ENCODE data around the gene LRRC55.

The LRRC55 gene

GRCh38 chr11:57202281-57202680 lies 20.5 kb downstream of the LRRC55 start:
- DNase-seq (ENCODE audit: low read depth in 2 of 3, low spot score in 1 of 3) = no peak

- no peak for DNase-seq (ENCODE audit: low read depth in 2 of 3, low spot score in 1 of 3)
Observed at GRCh38 chr11:57203359-57203758, 21.6 kb downstream of the LRRC55 start.

- no peak for DNase-seq (ENCODE audit: low read depth in 2 of 3, low spot score in 1 of 3)
Observed at GRCh38 chr11:57203882-57204480, 22.2 kb downstream of the LRRC55 start.

GRCh38 chr11:57205041-57205641 lies 23.4 kb downstream of the LRRC55 start:
- no peak for DNase-seq (ENCODE audit: low read depth in 2 of 3, low spot score in 1 of 3)

GRCh38 chr11:57207168-57207567 lies 25.4 kb downstream of the LRRC55 start:
- no peak for DNase-seq (ENCODE audit: low read depth in 2 of 3, low spot score in 1 of 3)

- DNase-seq (ENCODE audit: low read depth in 2 of 3, low spot score in 1 of 3) = no peak
Observed at GRCh38 chr11:57210781-57211180, 29.0 kb downstream of the LRRC55 start.

- no peak for DNase-seq (ENCODE audit: low read depth in 2 of 3, low spot score in 1 of 3)
Observed at GRCh38 chr11:57213342-57214097, 31.8 kb downstream of the LRRC55 start.

- no peak for DNase-seq (ENCODE audit: low read depth in 2 of 3, low spot score in 1 of 3)
Observed at GRCh38 chr11:57214098-57214417, 32.3 kb downstream of the LRRC55 start.

GRCh38 chr11:57214494-57214893 lies 32.7 kb downstream of the LRRC55 start:
- DNase-seq (ENCODE audit: low read depth in 2 of 3, low spot score in 1 of 3) = no peak

- no peak for DNase-seq (ENCODE audit: low read depth in 2 of 3, low spot score in 1 of 3)
Observed at GRCh38 chr11:57216463-57216862, 34.7 kb downstream of the LRRC55 start.

- no peak for DNase-seq (ENCODE audit: low read depth in 2 of 3, low spot score in 1 of 3)
Observed at GRCh38 chr11:57217053-57217452, 35.3 kb downstream of the LRRC55 start.

GRCh38 chr11:57219021-57219627 lies 37.4 kb downstream of the LRRC55 start:
- DNase-seq (ENCODE audit: low read depth in 2 of 3, low spot score in 1 of 3) = no peak

GRCh38 chr11:57222239-57222638 lies 40.5 kb downstream of the LRRC55 start:
- DNase-seq (ENCODE audit: low read depth in 2 of 3, low spot score in 1 of 3) = no peak

- no peak for DNase-seq (ENCODE audit: low read depth in 2 of 3, low spot score in 1 of 3)
Observed at GRCh38 chr11:57223601-57224000, 41.8 kb downstream of the LRRC55 start.

GRCh38 chr11:57224128-57224527 lies 42.4 kb downstream of the LRRC55 start:
- no peak for DNase-seq (ENCODE audit: low read depth in 2 of 3, low spot score in 1 of 3)

- DNase-seq (ENCODE audit: low read depth in 2 of 3, low spot score in 1 of 3) = no peak
Observed at GRCh38 chr11:57224537-57224936, 42.8 kb downstream of the LRRC55 start.

- DNase-seq (ENCODE audit: low read depth in 2 of 3, low spot score in 1 of 3) = no peak
Observed at GRCh38 chr11:57228600-57228999, 46.8 kb downstream of the LRRC55 start.

- no peak for DNase-seq (ENCODE audit: low read depth in 2 of 3, low spot score in 1 of 3)
Observed at GRCh38 chr11:57230316-57230715, 48.6 kb downstream of the LRRC55 start.

GRCh38 chr11:57230791-57231538 lies 49.2 kb downstream of the LRRC55 start:
- no peak for DNase-seq (ENCODE audit: low read depth in 2 of 3, low spot score in 1 of 3)

- DNase-seq (ENCODE audit: low read depth in 2 of 3, low spot score in 1 of 3) = no peak
Observed at GRCh38 chr11:57231539-57232253, 49.9 kb downstream of the LRRC55 start.

GRCh38 chr11:57233702-57234101 lies 51.9 kb downstream of the LRRC55 start:
- DNase-seq (ENCODE audit: low read depth in 2 of 3, low spot score in 1 of 3) = no peak

All from stimulated activated CD4-positive, alpha-beta T cell treated with anti-CD3 and anti-CD28 coated beads, Interleukin-12 subunit alpha, Interleukin-12 subunit beta, amount 100 ng/mL, for 48 hours (primary cell).